ENCODE measurements around the gene CTNNA3. TPM values are rescaled to one million over a fixed set of nuclear protein-coding genes. Genes with fewer than 3 reads are reported as not detected.

The CTNNA3 gene
- total RNA-seq, 4 donors from 2014 or later, result 0.68 to 75.2 (median 1.4) TPM

DNA sequence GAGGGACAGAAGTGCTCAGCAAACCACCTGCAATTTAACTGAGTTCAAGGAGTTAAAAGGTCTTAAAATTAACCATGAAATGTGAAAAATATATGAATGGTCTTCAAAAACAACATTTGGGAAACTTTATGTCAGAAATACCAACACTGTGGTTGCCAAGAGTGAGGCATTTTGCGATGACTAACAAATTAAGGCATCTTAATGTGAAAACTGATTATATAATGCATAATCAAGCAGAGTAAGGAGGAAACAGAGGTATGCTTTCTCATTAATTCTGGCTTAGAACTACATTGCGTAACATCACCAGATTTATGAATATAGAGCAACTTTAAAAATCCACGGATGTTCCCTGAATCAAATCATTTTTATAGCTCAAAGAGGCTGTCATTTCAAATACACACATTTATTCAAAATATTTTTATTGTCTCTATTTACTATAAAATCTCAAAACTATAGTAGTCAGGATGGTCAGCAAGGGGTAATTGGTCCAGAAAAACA, 434.6 kb downstream of the CTNNA3 start:
- DNase-seq, result no peak
- Histone ChIP-seq H3K4me3 (no peak overlapping the region), H3K9me3 (no peaks in the 10 kb centered on the region), H3K4me1 (peaks cover 0 to 6% (median 2%) of the 10 kb centered on the region in 4 donors), H3K27me3 (peaks cover 59% of the 10 kb centered on the region), H3K27ac (no peak overlapping the region), H3K36me3 (no peaks in the 10 kb centered on the region)
- in situ Hi-C loops (cut with MboI; ENCODE audit: low pct_ligation_motif_present in 1 of 4, low pct_unique_long_range_greater_than_20kb in 1 of 4, low sequenced_read_pairs in 3 of 4) (no loop called here), intact Hi-C loops (cut with DNase I; ENCODE audit: low total_unique reads) (no loop called here)
- TF ChIP-seq, protein P1, sequence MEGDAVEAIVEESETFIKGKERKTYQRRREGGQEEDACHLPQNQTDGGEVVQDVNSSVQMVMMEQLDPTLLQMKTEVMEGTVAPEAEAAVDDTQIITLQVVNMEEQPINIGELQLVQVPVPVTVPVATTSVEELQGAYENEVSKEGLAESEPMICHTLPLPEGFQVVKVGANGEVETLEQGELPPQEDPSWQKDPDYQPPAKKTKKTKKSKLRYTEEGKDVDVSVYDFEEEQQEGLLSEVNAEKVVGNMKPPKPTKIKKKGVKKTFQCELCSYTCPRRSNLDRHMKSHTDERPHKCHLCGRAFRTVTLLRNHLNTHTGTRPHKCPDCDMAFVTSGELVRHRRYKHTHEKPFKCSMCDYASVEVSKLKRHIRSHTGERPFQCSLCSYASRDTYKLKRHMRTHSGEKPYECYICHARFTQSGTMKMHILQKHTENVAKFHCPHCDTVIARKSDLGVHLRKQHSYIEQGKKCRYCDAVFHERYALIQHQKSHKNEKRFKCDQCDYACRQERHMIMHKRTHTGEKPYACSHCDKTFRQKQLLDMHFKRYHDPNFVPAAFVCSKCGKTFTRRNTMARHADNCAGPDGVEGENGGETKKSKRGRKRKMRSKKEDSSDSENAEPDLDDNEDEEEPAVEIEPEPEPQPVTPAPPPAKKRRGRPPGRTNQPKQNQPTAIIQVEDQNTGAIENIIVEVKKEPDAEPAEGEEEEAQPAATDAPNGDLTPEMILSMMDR (IDR thresholded peaks at IDR 0.05), result no peak
- TF ChIP-seq EP300 (IDR thresholded peaks at IDR 0.05; ENCODE audit: low read depth) (no peak), POLR2AphosphoS5 (IDR thresholded peaks at IDR 0.05) (no peak), POLR2A (IDR thresholded peaks at IDR 0.05) (no peak)
- 63 to 69% methylated on average over 3 of the region's 3 CpGs for whole genome bisulfite sequencing, 2 donors (ENCODE audit: low coverage in 1 of 2)

DNA sequence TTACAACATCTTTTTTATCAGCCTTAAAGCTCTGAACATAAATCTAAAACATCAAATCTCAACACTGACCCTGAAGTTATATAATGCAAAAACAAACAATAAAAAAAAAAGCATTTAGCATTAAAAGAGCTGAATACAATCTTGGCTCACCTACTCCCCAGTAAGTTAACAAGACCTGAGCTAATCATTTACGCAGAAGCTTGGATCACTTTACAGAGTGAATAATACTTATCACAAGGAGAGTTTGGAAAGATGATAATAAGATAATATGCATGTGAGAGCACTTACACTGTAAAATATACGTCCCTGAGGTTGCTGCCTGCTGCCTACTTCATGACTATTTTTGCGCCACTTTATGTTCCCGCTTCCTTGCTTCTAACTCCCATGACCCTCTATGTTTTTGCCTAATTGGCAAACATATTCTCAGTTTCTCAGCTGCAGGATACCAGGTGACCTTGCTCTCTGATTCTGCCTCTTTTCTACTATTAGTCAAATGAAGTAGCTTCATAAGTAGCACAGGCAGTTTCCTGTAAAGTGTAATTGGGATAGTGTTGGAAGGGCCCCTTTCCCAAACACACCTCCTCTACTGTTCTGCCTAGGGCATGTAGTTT, 436.6 kb downstream of the CTNNA3 start:
- H3K4me3 ChIP-seq, result no peak overlapping the region
- intact Hi-C loops (cut with DNase I; ENCODE audit: low total_unique reads), result no loop called here
- no peaks in the 10 kb centered on the region for H3K36me3 ChIP-seq
- 34 to 67% methylated on average over 4 of the region's 4 CpGs for WGBS, 2 donors (ENCODE audit: low coverage in 1 of 2)
- DNase-seq, result no peak
- TF ChIP-seq POLR2AphosphoS5 (IDR thresholded peaks at IDR 0.05) (no peak), EP300 (IDR thresholded peaks at IDR 0.05; ENCODE audit: low read depth) (no peak), POLR2A (IDR thresholded peaks at IDR 0.05) (no peak)
- TF ChIP-seq, protein P1 (IDR thresholded peaks at IDR 0.05), result no peak
- peaks cover 58% of the 10 kb centered on the region for H3K27me3 ChIP-seq
- H3K4me1 ChIP-seq, result peaks cover 0 to 6% (median 2%) of the 10 kb centered on the region in 4 donors
- no peak overlapping the region for H3K27ac ChIP-seq
- no peaks in the 10 kb centered on the region for H3K9me3 ChIP-seq
- in situ Hi-C loops (cut with MboI; ENCODE audit: low pct_ligation_motif_present in 1 of 4, low pct_unique_long_range_greater_than_20kb in 1 of 4, low sequenced_read_pairs in 3 of 4), result no loop called here

DNA sequence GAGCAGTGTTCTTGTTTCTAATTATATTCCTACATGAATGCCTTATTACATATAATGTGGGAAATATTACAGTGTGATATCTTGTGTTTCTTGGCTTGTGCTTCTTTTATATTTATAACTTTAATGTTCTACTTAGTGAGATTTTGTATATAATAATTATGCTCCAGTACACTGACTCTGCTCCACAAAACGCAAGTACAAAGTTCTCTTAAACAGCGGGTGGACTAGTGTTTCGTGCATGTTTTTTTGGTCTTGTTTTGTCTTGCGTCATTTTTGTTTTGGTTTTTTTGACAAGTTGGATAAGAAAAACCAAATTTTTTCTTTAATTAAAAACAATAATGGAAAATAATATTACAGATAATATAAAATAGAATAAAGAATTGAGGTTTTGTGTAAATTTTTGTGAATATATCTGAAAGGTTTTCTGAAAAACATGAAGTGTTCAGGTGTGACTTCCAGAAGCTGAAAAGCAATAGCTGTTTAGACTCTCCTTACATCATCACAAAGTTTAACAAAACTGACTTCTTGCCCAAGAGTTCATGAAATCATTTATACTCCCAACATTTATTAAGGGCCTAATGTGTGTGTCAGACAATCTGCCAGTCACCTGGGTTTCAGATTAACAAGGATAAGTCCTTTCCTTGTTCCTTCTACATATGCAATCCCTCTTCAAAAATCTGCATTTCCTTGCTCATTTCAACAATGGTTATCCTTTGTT, 438.4 kb downstream of the CTNNA3 start:
- Histone ChIP-seq H3K4me3 (no peak overlapping the region), H3K36me3 (no peaks in the 10 kb centered on the region), H3K27ac (no peak overlapping the region), H3K4me1 (peaks cover 0 to 6% (median 2%) of the 10 kb centered on the region in 4 donors), H3K27me3 (peaks cover 58% of the 10 kb centered on the region), H3K9me3 (no peaks in the 10 kb centered on the region)
- in situ Hi-C loops (cut with MboI; ENCODE audit: low pct_ligation_motif_present in 1 of 4, low pct_unique_long_range_greater_than_20kb in 1 of 4, low sequenced_read_pairs in 3 of 4) (no loop called here), intact Hi-C loops (cut with DNase I; ENCODE audit: low total_unique reads) (no loop called here)
- 47 to 49% methylated on average over 4 of the region's 4 CpGs for WGBS, 2 donors (ENCODE audit: low coverage in 1 of 2)
- no peak for DNase-seq
- no peak for TF ChIP-seq POLR2AphosphoS5 (IDR thresholded peaks at IDR 0.05)
- no peak for TF ChIP-seq EP300 (IDR thresholded peaks at IDR 0.05; ENCODE audit: low read depth)
- no peak for TF ChIP-seq POLR2A (IDR thresholded peaks at IDR 0.05)
- TF ChIP-seq, protein P1 (IDR thresholded peaks at IDR 0.05), result no peak

DNA sequence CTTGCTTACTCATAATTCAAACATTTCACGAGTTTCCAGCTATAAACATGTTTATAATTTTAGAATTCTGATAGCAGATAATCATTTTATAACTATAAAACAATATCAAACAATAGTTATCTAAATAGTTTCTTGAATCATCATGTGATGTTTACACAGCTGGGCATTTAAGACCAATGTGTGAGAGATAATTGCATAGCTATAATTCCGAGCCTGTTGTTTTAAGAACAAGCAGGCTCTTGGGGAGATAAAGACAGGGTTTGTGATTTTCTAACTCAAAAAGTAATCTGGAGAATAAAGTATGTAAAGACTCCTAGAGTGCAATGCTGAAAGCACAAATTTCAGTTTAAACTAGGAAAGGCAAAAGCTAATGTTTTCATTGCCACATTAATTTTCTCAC, 439.0 kb downstream of the CTNNA3 start:
- Histone ChIP-seq H3K9me3 (no peaks in the 10 kb centered on the region), H3K36me3 (no peaks in the 10 kb centered on the region), H3K4me3 (no peak overlapping the region), H3K27ac (no peak overlapping the region), H3K4me1 (peaks cover 0 to 6% (median 2%) of the 10 kb centered on the region in 4 donors), H3K27me3 (peaks cover 57% of the 10 kb centered on the region)
- TF ChIP-seq, protein P1 (IDR thresholded peaks at IDR 0.05), result no peak
- no peak for TF ChIP-seq POLR2A (IDR thresholded peaks at IDR 0.05)
- no peak for TF ChIP-seq POLR2AphosphoS5 (IDR thresholded peaks at IDR 0.05)
- no peak for TF ChIP-seq EP300 (IDR thresholded peaks at IDR 0.05; ENCODE audit: low read depth)
- intact Hi-C loops (cut with DNase I; ENCODE audit: low total_unique reads) (no loop called here), in situ Hi-C loops (cut with MboI; ENCODE audit: low pct_ligation_motif_present in 1 of 4, low pct_unique_long_range_greater_than_20kb in 1 of 4, low sequenced_read_pairs in 3 of 4) (no loop called here)
- DNase-seq, result no peak
- WGBS, 2 donors (ENCODE audit: low coverage in 1 of 2), result 31 to 34% methylated on average over 2 of the region's 2 CpGs
